SH-SY5Y (cell line): Measurements from ENCODE around the gene SPR.

ENCODE experiments used
- GATA2 ChIP-seq: IDR thresholded peaks from 2 replicates; pipeline ENCODE4 v1.6.1; 2011; ENCODE audit warnings: mild to moderate bottlenecking, low read depth, low read length
- GATA3 ChIP-seq: IDR thresholded peaks from 2 replicates; pipeline ENCODE4 v1.6.1; 2011; ENCODE audit warnings: low read depth, mild to moderate bottlenecking, low read length, moderate library complexity

DNA sequence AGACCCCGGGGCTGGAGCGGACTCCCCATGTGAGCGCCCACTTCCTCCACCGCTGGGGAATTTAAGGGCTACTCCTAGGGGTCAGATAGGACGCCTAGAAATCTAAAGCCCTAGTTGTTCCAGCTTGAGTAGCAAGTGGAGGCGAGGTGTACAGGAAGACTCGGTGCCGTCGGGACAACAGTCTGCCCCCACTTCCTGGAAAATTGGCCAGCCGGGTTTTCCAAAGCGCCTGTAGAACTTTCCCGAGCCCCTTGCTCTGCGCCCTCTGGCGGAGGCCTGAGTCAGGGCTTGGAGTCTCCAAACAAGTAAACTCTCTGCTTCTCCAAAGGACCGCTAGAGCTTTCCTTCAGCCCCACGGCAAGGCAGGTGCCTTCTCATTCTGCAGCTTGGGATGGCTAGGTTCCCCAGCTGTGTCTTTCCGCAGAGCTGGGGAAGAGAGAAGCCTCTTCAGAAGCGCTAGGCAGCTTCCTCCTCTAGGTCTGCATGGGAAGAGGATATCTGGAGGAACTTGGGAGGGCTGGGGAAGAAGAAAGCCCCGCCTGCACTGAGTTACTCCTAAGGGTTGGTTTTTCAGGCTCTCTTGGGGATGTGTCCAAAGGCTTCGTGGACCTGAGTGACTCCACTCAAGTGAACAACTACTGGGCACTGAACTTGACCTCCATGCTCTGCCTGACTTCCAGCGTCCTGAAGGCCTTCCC, 681 bp downstream of the SPR start:
- TF ChIP-seq GATA2 (0 out of 2 replicates have a peak, but pooled peaks have one; percentile 35), GATA3 (no peak)
